Colon (tissue), 2 donors: ENCODE results near the gene SLK.

Source experiments
- FAIRE-seq: peaks from 2 replicates; lab custom pipeline; 2012; peaks lifted over from hg19 to GRCh38; lab: Jason Lieb, UNC
- donor health status: control.
- donor health status: control.

Gene SLK

DNA sequence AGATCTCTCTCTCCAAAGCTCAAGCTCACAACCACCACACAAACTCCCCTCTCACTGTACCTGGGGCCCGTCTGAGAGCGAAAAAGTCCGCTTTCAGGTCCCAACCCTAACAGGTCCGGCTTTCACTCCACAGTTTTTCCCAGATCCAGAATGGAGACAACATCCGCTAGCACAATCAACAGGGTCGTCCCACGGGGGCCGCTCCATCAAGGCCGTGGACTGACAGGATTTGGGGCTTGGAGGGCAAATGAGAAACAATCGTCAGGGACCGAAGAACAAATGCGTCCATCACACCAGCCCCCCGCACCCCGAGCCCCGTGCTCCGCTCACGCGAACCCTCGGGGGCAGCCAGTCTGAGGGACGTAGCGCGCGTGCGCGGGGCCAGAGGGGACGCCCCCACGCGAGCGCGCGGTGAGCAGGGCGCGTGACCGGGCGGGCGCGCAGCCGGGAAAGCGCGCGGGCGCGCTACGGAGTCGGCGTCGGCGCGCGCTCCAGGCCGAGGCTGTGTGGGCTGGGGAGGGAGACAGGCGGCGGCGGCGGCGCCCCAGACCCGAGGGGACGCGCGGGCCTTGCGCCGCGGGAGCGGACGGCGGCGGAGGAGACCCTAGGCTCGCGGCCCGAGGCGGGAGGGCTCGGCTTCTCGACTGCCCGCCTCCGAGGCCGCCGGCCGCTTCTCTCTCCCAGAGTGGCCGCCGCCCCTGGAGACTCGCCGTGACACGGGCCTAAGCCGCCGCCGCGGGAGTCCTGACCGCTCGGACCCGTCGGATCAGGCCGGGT is at the start of gene SLK:
TSS of gene SLK (plus strand) at position 470 of the 777 bp plus-strand sequence. CDS start 606 bp downstream, outside the sequence.
- FAIRE-seq, result no peak

DNA sequence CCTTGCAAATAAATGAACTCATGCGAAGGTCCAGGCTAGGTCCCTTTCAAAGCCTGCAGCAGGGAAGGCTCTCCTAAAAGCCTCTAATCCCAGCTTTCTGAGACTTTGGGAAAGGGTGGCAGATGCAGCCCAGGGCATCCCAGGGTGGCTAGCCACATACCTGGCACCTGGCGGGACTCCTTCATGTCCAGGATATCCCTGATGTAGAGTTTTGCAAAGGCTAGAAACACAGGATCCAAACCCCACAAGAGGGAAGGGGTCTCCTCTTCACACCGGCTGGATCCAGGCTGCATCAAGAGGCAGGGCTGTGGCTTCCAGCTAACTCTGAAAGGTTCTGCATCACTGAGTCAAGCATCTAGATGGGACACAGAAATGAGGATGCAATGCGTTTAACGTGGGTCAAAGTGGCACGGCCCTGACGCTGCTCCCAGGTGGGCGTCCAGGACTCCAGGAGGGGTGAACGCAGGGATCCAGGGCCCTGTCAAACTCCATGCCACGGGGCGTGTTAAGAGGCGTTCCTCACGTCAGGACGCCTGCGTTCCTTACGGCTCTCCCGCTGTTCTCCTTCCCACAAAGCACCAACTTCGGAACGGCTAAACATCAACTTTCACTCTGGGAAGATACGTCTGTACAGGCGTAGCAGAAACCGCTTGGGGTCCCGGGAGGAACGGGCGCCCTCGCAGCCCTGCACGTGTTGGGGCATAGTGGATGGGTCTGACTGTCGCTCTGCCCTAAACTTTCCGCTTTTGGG is 49.5 kb upstream of the SLK start:
- no peak for FAIRE-seq

DNA sequence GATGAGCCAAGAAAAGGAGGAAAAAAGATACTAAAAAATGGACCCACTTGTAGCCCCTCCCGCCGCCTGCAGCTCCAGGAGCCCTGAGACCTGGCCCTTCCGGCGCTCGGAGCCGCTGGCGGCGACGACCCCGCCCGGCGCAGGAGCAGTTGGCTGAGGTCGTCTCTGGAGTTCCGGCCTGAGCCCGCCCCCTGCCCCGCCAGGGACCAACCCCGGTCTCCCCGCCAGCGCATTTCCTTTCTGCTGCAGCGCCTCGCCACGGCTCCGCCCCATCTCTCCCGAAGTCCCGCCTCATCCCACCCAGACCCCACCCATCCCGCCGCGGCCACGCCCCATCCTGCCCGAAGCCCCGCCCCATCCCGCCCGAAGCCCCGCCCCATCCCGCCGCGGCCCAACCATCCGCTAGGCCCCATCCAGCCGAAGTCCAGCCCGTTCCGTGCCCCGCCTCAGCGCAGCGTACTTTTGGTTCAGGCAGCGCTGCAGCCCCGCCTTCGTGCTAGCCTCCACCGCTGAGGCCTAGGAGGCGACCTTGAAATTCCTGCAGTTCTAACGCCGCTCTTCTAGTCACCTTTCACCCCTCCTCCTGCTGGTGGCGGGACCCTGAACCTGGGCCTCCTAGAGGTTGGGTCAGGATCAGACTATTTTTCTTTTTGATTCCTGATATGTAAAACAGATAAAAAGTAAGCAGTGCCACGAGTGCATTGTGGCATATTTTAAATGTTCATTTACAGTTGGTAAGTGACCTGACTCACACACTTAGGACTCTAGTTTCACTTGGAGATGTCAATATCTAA is 48.7 kb upstream of the SLK start, which contains the start of gene STN1:
TSS of gene STN1 (minus strand) at position 132 of the 794 bp plus-strand sequence. CDS start 590 bp downstream, outside the sequence.
- no peak for FAIRE-seq

DNA sequence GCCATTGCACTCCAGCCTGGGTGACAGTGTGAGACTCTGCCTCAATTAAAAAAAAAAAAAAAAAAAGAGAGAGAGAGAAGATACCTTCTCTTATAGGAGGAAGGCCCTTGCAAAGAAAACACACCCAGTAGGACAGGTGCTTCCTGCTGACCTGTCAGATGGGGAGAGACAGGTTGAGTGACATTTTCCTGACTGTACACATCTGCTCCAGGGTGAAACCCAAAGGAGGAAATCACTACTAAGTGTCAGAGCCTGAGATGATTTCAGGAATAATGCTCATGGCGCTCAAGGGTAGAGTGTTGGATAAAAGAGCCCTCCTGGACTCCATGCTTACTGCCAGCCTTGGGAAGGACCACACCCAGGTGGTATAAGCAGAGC is 47.3 kb upstream of the SLK start:
- no peak for FAIRE-seq

DNA sequence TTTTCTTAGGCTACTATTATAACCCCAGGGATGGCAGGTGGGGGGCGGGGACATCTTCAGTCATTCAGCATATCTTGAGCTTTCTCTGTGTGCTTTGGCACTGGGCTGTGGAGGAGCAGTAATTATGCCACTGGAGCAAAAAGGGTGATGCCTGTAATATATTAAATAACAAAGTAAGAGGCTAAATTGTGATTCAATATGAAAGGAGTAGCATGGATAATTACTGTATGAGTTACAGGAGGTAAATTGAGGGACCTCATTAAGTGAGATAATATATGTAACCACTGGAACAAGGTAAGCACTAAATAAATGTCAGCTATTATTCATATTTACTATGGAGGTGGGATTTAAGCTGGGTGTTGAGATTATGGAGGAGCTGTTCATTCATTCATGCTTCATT is 45.7 kb upstream of the SLK start:
- no peak for FAIRE-seq

DNA sequence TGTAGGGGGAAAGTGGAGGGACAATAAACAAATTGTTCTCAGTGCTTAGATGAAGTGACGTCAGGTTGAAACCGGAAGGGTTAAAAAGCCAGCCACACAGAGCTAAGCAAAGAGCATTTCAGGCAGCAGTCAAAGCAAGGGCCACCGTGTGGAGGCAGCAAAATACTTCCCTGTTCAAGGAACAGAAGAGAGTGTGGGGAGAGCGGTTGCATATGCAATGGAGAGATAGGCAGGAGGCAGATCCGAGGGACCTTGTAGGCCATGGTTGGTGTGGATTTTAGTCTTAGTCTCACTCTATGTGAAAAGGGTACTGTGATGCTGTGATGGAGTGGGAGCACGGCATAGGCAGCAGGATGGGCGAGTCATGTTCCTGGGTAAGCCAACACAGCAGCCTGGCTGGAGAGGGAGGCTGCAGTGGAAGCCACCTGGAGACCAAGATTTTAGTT is 45.2 kb upstream of the SLK start:
- FAIRE-seq, result no peak

DNA sequence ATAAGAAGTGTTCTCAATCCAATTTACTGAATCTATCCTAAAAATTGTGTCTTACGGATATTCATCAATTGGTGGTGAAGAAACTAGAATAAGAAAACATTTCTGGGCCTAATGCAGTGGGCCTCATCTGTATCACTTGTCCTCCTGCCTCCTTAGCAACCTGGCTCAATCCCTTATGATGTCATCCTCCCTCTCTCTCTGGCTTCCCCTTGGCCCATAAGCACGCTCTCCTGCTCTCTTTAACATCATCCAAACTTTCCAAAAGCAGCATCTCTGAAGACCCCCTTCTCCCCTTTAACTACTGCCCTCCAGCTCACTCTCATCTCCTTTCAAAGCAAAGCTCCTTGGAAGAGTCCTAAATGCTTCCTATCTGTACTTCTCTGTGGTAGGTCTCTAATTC is 44.3 kb upstream of the SLK start:
- no peak for FAIRE-seq

DNA sequence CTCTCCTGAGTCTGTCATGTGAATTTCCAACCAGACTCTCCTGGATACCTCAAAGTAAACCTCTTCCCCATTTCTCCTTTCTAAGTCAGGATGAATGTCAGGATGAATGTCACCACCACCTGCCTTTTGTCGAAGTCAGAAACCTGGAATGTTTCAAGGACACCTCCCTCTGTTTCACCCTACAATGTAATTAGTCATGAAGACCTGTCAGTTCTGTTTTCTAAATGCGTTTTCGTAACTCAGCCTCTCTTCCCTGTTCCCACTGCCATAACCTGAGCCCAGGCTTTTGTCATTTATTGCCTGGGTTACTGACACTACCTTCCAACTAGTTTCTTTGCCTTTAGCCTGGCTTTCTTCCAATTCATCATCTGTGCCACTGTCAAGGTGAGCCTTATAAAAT is 43.4 kb upstream of the SLK start:
- no peak for FAIRE-seq

DNA sequence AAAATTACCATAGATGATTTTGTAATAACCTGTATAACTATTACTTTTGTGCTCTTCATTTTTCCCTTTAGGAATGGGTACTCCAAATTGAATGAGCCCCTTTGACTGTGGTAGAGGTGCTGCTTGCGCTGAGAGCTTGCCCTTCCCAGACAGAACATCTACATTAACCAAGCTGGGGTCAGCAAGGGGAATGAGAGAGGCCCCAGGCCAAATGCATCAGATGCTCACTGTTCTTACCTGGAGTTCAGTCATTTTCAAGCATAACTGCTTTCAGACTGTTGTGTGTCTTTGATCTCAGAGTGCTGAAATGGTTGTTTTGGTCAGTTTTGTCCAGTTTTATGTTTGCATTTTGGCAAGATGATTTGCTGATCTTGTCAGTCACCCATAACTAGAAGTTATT is 41.3 kb upstream of the SLK start:
- no peak for FAIRE-seq

DNA sequence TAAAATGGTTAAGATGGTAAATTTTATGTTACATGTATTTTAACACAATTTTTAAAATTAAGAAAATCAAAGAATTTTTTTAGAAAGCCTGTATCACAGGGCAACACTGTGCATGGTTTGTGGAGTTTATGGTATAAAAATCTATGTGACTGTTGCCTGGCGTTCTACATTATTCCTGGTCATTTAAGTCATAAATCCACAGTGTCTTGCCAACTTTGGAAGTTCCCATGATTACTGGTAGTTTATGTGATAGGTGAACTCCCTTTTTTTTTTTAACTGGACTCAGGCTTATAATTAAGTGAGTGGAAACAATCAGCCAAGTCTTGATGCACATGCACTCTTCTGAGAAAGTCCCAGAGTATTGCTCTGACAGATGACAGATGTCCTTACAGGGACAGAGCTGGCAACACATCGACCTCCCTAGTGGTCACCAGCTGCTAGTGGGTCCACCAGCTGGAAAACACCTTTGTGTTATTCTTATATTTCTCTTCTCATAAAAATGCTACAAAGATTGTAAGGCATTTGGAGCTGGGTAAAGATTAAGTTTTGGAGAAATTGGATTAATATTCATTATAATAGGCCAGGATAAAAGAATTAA is 40.1 kb upstream of the SLK start:
- FAIRE-seq, result peak; percentile 58

DNA sequence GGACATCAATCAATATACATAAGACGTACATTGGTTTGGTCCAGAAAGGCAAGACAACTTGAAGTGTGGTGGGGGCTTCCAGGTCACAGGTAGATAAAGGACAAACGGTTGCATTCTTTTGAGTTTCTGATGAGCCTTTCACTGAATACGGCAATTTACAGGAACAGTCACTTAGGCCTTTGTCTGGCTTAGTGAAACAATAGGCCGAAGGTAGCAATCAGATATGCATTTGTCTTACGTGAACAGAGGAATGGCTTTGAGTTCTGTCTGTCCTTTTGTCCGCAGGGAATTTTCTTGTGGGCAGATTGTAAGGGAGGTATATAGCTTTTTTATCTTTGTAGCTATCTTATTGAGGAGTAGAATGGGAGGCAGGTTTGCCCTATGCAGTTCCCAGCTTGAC is 38.2 kb upstream of the SLK start:
- no peak for FAIRE-seq

DNA sequence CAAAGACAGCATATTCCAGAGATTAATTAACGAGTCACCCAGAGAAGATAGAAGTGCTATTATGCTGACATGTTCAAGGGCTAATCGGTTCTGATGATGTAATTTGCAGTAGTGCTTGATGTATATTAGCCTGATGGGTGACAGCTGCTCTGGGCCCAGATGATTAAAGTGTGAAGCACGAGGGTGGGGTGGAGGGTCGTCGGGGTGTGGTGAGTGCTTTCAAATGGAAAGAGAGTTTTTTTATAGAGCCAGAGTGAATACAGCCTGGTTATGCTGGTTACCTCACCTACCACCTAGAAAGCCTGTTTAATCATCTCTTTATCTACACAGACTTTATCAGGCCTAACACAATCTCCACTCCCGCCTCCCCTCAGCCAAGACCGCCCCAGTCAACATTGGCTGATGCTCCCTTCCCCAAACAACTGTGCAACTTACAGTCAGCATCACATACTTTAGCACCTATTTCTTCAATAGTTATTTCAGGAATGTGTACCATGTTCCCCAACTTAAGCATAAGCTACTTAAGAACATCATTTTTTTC is 37.5 kb upstream of the SLK start:
- no peak for FAIRE-seq

DNA sequence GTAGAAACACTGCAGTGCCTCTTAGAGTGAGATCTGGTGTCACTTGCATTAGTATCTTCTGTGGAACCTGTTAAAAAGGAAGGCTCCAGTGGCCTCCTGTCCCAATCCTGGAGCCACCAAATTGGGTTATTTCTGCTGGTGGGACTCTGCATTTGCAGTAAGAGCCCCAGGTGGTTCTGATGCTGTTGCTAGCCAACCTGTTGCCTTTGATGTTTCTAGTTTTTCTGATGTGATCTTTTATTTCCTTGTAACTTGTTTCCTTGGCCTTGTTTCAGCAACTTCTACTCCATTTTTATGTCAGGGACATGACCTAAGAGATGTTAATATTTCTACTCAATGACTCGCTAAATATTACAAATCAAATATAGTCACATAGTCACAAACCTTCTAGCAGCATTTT is 36.5 kb upstream of the SLK start:
- no peak for FAIRE-seq

DNA sequence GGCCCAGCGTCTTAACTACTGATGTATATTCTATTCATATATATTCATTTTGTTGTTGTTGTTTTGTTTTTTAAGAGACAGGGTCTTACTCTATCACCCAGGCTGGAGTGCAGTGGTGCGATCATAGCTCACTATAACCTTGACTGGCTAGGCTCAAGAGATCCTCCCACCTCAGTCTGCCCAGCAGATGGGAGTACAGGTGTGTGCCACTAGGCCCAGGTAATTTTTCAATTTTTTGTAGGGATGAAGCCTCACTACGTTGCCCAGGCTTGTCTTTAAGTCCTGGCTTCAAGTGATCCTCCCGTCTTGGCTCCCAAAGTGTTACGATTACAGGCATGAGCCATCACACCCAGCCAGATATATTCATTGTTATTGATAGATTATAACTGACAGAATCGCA is 36.1 kb upstream of the SLK start:
- FAIRE-seq, result no peak

DNA sequence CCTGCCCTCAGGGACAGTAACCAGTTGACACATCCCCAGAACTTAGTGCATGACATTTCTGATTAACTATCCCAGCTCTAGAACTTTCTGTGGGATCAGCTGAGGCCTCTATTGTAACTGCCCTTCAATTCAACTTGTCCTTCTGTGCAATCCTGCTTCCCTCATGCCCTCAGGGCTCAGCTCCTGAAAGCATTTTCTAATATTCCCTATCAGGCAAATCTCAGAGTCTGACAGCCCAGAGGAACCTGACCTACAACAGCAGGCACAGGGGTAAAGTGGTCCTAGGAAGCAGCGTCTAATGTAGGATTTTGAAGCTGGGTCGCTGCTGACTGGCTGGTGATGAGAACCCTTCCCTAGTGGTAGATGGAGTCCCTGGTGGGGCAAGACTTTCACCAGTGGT is 35.3 kb upstream of the SLK start:
- FAIRE-seq, result no peak

DNA sequence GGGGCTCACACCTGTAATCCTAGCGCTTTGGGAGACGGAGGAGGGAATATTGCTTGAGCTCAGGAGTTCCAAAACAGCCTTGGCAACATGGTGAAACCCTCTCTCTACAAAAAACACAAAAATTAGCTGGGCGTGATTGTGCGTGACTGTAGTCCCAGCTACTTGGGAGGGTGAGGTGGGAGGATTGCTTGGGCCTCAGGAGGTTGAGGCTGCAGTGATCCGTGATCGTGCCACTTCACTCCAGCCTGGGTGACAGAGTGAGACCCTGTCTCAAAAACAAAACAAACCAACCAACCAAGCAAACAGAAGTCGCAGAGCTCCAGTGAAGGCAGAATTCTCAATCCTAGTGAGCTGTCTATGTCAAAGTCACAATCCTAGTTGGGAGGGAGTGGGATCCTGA is 34.7 kb upstream of the SLK start:
- FAIRE-seq, result no peak

DNA sequence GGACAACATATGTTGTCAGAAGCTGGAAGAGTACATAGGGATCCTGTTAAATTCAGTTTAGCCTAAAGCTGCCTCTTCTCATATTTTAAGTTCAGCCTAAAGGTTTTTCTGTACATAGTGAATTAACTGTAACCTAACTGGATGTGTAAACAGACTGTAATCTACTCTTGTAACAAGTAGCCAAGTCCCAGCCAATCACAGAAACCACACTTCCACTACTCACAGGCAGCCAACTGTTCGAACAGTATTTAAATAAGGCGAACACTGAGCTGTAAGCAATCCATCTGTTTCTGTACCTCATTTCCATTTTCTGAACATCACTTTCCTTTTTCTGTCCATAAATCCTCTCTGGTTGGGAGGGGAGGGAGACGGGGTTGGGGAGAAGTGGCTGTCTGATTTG is 34.0 kb upstream of the SLK start:
- no peak for FAIRE-seq

DNA sequence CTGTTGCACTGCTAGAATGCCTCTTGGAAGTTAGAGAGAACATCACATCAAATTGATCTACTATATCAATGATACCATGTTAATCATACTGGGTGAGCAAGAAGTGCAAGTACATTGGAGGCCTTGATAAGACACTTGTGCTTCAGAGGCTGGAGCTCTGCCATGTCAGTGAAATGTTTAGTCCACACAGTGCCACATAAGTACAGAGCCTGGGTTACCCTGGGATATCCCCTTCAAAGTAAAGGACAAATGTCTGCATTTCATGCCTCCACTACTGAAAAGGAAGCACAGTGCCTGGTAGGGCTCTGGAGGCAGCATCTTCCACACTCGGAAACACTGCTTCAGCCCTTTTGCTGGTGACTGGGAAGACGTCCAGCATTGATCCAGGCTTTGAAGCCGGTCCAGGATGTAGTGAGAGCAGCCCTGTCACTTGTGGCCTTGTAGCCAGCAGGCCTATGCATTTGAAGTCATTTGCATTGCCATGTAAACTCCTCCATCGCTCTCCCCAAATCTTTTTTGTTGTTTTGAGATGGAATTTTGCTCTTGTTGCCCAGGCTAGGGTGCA is 33.3 kb upstream of the SLK start:
- FAIRE-seq, result no peak

DNA sequence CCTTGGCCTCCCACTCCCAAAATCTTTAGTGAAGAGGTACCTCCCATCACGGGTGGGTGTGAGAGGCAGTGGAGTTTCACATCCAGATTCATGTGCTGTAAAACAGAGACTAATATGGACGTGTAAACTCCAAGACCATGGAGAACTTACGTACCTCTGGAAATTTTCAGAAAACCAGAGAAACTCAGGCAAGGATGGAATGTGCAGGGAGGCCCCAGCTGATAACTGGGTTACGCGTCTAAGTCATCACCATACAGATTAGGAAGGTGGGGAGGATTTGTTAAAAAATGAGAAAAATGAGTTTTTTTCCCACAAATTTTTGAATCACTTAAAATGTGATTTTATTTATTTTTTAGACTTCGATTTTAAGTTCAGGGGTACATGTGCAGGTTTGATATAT is 32.6 kb upstream of the SLK start:
- no peak for FAIRE-seq

DNA sequence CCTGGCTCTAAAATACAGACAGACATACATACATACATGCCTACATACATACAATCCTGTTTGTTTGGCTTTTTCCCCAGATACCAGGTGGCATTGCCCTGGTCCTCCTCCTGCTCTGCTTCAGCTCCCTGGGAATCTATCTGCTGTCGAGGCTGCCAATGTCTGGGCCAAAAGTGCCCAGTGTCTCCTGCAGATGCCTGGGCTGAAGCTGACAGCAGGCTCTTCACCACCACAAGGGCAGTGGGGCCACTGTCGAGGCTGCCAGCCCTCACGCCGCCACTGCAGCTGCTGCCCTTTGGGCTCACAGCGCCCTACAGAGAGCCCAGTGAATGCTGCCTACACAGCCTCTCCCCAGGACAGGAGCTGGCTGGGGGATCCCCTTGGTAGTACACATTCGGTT is 30.9 kb upstream of the SLK start:
- FAIRE-seq, result no peak

DNA sequence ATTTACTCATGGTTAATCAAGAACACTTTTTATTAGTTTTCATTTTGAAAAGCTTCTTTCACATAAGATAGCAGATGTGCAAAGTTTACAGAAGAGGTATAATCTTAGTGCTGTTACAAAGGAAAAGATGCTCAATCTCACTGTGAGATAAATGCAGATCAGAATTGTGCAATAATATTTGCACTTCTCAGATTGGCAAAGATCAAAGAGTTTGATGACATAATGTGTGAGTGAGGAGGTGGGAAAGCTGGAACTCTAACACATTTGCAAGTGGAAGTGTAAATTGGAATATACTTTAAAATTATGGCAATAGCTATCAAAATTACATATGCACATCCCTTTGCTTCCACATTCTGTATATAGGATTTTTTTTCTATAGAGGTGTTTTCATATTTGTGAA is 27.4 kb upstream of the SLK start:
- FAIRE-seq, result no peak

DNA sequence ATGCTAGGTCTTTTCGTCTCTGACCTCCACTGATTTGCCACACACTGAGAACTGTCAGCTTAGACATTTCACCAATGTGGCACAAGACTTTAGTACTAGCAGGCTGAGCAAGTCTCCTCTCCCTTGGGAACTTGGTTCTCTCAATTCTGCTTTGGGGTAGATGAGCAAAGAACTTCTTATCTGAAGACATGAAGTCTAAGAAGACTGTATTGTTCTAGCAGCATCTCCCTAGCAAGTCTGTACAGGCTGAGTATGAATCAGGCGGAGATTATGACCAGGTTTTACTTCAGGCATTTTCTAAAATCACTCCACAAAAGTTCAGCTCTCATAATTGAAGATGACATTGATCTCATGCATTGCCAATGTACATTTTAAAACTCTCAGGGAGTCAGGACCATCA is 25.1 kb upstream of the SLK start:
- FAIRE-seq, result no peak
